MM.1S (cell line): ENCODE measurements around the gene C1QTNF9B.

Source experiments
- DNase-seq: peaks from one replicate; pipeline ENCODE4 v3.0.0-alpha.2; 2015
- H2AFZ ChIP-seq: fragments of 300-600 bp; sonication (generic); 2 replicates; pipeline ENCODE4 v1.6.0; 2016; ENCODE audit warnings: antibody characterized with exemption, low read length
- H3F3A ChIP-seq: fragments of 300-600 bp; sonication (generic); 2 replicates; pipeline ENCODE4 v1.6.1; 2016; ENCODE audit warnings: mild to moderate bottlenecking, antibody characterized with exemption, low read length, moderate library complexity, mixed read lengths; ENCODE audit not compliant: insufficient read depth
- H3K27ac ChIP-seq: fragments of 300-600 bp; sonication (generic); 2 replicates; pipeline ENCODE4 v1.5.1; 2016; ENCODE audit warnings: mild to moderate bottlenecking, low read length
- H3K27me3 ChIP-seq: fragments of 300-600 bp; sonication (generic); replicated peaks from 2 replicates; pipeline ENCODE4 v1.6.0; 2016; ENCODE audit warnings: low read length; ENCODE audit not compliant: insufficient read depth
- H3K36me3 ChIP-seq: fragments of 300-600 bp; sonication (generic); replicated peaks from 2 replicates; pipeline ENCODE4 v1.6.1; 2016; ENCODE audit warnings: mild to moderate bottlenecking, low read length, mixed read lengths; ENCODE audit not compliant: insufficient read depth
- H3K4me1 ChIP-seq: fragments of 300-600 bp; sonication (generic); 2 replicates; pipeline ENCODE4 v1.6.1; 2016; ENCODE audit warnings: low read length, mixed read lengths
- H3K4me2 ChIP-seq: fragments of 300-600 bp; sonication (generic); 2 replicates; pipeline ENCODE4 v1.6.0; 2016; ENCODE audit warnings: low read depth, low read length
- H3K4me3 ChIP-seq: fragments of 300-600 bp; sonication (generic); 2 replicates; pipeline ENCODE4 v1.5.1; 2016; ENCODE audit warnings: low read length, mixed read lengths
- H3K79me2 ChIP-seq: fragments of 300-600 bp; sonication (generic); 2 replicates; pipeline ENCODE4 v1.6.1; 2016; ENCODE audit warnings: mixed run types, low read length, mixed read lengths
- H3K9ac ChIP-seq: fragments of 300-600 bp; sonication (generic); 2 replicates; pipeline ENCODE4 v1.6.1; 2016; ENCODE audit warnings: low read length, mixed read lengths
- H3K9me2 ChIP-seq: fragments of 300-600 bp; sonication (generic); replicated peaks from 2 replicates; pipeline ENCODE4 v1.6.1; 2016; ENCODE audit warnings: mild to moderate bottlenecking, low read length, mixed read lengths; ENCODE audit not compliant: insufficient read depth
- H3K9me3 ChIP-seq: fragments of 300-600 bp; sonication (generic); replicated peaks from 2 replicates; pipeline ENCODE4 v1.6.1; 2016; ENCODE audit warnings: mild to moderate bottlenecking, low read length, mixed read lengths; ENCODE audit not compliant: insufficient read depth
- H4K20me1 ChIP-seq: fragments of 300-600 bp; sonication (generic); 2 replicates; pipeline ENCODE4 v1.6.1; 2016; ENCODE audit warnings: mild to moderate bottlenecking, low read length, moderate library complexity, mixed read lengths; ENCODE audit not compliant: insufficient read depth
- EZH2 ChIP-seq: fragments of 300-600 bp; sonication (generic); optimal IDR thresholded peaks from 2 replicates; pipeline ENCODE3; 2017; ENCODE audit warnings: low read depth, mild to moderate bottlenecking, antibody characterized with exemption, low read length, mixed read lengths
- EZH2phosphoT487 ChIP-seq: fragments of 300-600 bp; sonication (generic); IDR thresholded peaks from 2 replicates; pipeline ENCODE4 v1.6.1; 2018; ENCODE audit warnings: antibody characterized with exemption, low read length
- TF ChIP-seq, protein P1 (sequence below): fragments of 300-600 bp; sonication (generic); IDR thresholded peaks from 2 replicates; pipeline ENCODE4 v1.5.1; 2016; ENCODE audit warnings: antibody characterized with exemption, low read length, mixed read lengths

Gene C1QTNF9B

DNA sequence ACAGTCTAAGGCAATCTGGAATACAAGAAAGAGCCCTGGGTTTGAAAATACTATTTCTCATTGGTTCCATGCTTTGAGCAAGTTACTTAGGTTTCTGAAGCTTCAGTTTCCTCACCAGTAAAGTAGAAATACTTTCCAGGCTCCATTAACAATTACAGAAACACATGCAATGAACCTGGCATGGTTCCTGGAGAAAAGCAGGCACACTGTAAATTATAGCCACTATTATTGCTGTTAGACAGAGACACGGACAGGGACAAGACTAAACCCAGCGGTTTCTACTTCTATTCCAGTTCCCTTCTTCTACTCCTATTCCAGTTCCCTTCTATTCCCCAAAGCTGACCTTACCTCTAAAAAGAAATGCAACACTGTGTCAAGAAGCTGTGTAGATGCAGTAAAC lies 49.3 kb downstream of the C1QTNF9B start:
- H3K9ac ChIP-seq: no peak overlapping the region
- no peaks in the 10 kb centered on the region for H3K9me2 ChIP-seq
- no peaks in the 10 kb centered on the region for H4K20me1 ChIP-seq
- no peak overlapping the region for H2AFZ ChIP-seq
- H3K4me3 ChIP-seq: no peak overlapping the region
- TF ChIP-seq EZH2 (no peak), EZH2phosphoT487 (no peak)
- TF ChIP-seq, protein P1, sequence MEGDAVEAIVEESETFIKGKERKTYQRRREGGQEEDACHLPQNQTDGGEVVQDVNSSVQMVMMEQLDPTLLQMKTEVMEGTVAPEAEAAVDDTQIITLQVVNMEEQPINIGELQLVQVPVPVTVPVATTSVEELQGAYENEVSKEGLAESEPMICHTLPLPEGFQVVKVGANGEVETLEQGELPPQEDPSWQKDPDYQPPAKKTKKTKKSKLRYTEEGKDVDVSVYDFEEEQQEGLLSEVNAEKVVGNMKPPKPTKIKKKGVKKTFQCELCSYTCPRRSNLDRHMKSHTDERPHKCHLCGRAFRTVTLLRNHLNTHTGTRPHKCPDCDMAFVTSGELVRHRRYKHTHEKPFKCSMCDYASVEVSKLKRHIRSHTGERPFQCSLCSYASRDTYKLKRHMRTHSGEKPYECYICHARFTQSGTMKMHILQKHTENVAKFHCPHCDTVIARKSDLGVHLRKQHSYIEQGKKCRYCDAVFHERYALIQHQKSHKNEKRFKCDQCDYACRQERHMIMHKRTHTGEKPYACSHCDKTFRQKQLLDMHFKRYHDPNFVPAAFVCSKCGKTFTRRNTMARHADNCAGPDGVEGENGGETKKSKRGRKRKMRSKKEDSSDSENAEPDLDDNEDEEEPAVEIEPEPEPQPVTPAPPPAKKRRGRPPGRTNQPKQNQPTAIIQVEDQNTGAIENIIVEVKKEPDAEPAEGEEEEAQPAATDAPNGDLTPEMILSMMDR: no peak
- no peaks in the 10 kb centered on the region for H3K9me3 ChIP-seq
- H3K27ac ChIP-seq: no peak overlapping the region
- H3K36me3 ChIP-seq: no peaks in the 10 kb centered on the region
- no peaks in the 10 kb centered on the region for H3K27me3 ChIP-seq
- no peak overlapping the region for H3K4me2 ChIP-seq
- no peak for DNase-seq
- H3F3A ChIP-seq: no peaks in the 10 kb centered on the region
- H3K79me2 ChIP-seq: no peaks in the 10 kb centered on the region
- H3K4me1 ChIP-seq: peaks cover 11% of the 10 kb centered on the region; the same call in 1 of the 2 replicates

DNA sequence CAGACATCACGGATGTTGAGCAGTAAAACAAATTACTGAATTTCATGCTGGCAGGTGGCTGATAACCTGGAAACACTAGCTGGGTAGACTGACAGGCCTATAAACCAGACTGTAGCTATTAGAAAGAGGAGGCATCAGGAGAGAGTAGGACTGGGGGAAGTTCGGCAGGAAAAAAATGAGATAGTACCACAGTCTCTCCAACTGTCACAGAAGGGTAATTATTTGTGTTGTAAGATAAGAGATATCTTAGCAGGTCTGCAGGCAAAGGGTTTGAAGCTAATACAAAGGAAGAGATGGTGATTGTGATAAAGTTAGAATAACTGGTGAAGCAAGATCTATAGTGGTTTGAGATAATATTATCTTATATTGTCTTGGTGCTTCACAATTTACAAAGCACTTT lies 49.8 kb downstream of the C1QTNF9B start:
- Histone ChIP-seq H3K9me3 (no peaks in the 10 kb centered on the region), H2AFZ (no peak overlapping the region), H3K4me3 (no peak overlapping the region), H3K9ac (no peak overlapping the region), H4K20me1 (no peaks in the 10 kb centered on the region), H3F3A (no peaks in the 10 kb centered on the region), H3K27me3 (no peaks in the 10 kb centered on the region), H3K9me2 (no peaks in the 10 kb centered on the region), H3K36me3 (no peaks in the 10 kb centered on the region), H3K4me1 (peaks cover 11% of the 10 kb centered on the region; the same call in 1 of the 2 replicates), H3K27ac (no peak overlapping the region), H3K79me2 (no peaks in the 10 kb centered on the region), H3K4me2 (no peak overlapping the region)
- no peak for DNase-seq
- TF ChIP-seq, protein P1: no peak
- no peak for TF ChIP-seq EZH2phosphoT487

GRCh38 chr13:23845105-23845725 lies 52.1 kb downstream of the C1QTNF9B start:
- Histone ChIP-seq H3K27ac (no peak overlapping the region), H3K9ac (no peak overlapping the region), H3K36me3 (no peaks in the 10 kb centered on the region), H2AFZ (no peak overlapping the region), H3K4me1 (peaks cover 6% of the 10 kb centered on the region; the same call in 1 of the 2 replicates), H4K20me1 (no peaks in the 10 kb centered on the region), H3K9me3 (no peaks in the 10 kb centered on the region), H3K27me3 (no peaks in the 10 kb centered on the region), H3F3A (no peaks in the 10 kb centered on the region), H3K4me2 (no peak overlapping the region), H3K9me2 (no peaks in the 10 kb centered on the region), H3K79me2 (no peaks in the 10 kb centered on the region), H3K4me3 (no peak overlapping the region)
- no peak for DNase-seq
- TF ChIP-seq, protein P1: no peak
- no peak for TF ChIP-seq EZH2phosphoT487
- no peak for TF ChIP-seq EZH2
